ENCODE results near the gene HS6ST2. TPM values are rescaled to one million over a fixed set of nuclear protein-coding genes. Genes with fewer than 3 reads are reported as not detected.
A peak's percentile ranks its signal among the peaks of the same experiment; 100 is the strongest.

HS6ST2 gene
- total RNA-seq, 1 experiment from 2014 or later = 13.4 TPM

DNA sequence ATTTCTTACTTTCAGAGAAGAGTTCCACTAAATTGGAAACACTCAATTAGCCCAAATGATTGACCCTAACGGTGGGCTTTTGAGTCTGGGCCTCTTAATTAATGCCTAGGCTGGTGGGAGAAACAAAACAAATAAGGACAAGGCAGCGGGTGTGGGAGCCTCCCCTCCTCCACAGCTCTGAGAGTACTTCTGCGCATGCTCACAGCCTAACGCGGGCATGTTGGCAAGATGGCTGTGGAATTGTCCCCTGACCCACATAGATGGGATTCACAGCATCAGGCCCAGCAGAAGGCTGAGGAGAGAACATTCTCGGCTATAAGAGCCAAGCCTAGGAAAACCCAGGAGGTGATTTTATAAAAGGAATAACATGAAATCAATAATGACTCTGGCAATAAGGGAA, 230.1 kb downstream of the HS6ST2 start:
- POLR2A ChIA-PET (ENCODE audit: unreplicated experiment) = no interaction called here
- TF ChIP-seq, protein P1, sequence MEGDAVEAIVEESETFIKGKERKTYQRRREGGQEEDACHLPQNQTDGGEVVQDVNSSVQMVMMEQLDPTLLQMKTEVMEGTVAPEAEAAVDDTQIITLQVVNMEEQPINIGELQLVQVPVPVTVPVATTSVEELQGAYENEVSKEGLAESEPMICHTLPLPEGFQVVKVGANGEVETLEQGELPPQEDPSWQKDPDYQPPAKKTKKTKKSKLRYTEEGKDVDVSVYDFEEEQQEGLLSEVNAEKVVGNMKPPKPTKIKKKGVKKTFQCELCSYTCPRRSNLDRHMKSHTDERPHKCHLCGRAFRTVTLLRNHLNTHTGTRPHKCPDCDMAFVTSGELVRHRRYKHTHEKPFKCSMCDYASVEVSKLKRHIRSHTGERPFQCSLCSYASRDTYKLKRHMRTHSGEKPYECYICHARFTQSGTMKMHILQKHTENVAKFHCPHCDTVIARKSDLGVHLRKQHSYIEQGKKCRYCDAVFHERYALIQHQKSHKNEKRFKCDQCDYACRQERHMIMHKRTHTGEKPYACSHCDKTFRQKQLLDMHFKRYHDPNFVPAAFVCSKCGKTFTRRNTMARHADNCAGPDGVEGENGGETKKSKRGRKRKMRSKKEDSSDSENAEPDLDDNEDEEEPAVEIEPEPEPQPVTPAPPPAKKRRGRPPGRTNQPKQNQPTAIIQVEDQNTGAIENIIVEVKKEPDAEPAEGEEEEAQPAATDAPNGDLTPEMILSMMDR (conservative IDR thresholded peaks at IDR 0.05) = no peak
- TF ChIP-seq EZH2 (IDR thresholded peaks at IDR 0.05; ENCODE audit: low read depth) = no peak
- H4K20me1 ChIP-seq (ENCODE audit: insufficient read depth) = no peaks in the 10 kb centered on the region
- no peak overlapping the region for H2AFZ ChIP-seq
- CTCF ChIA-PET = no interaction called here
- H3K4me2 ChIP-seq = no peak overlapping the region
- no peaks in the 10 kb centered on the region for H3F3A ChIP-seq (ENCODE audit: insufficient read depth, low read depth)
- H3K9me2 ChIP-seq (ENCODE audit: insufficient read depth) = no peaks in the 10 kb centered on the region
- BruUV-seq (replicated peaks) = no TSS peak
- no peaks in the 10 kb centered on the region for H3K9me3 ChIP-seq (ENCODE audit: insufficient read depth, low read depth)
- no peaks in the 10 kb centered on the region for H3K4me1 ChIP-seq (replicated peaks; ENCODE audit: insufficient read depth)
- no peaks in the 10 kb centered on the region for H3K27me3 ChIP-seq (ENCODE audit: insufficient read depth, low read depth)
- no peaks in the 10 kb centered on the region for H3K36me3 ChIP-seq (ENCODE audit: low read depth)
- no peak for DNase-seq
- H3K4me3 ChIP-seq = no peak overlapping the region
- H3K79me2 ChIP-seq (ENCODE audit: low read depth) = no peaks in the 10 kb centered on the region
- H3K27ac ChIP-seq = no peak overlapping the region
- intact Hi-C loops (cut with micrococcal nuclease; ENCODE audit: unreplicated experiment) = no loop called here

DNA sequence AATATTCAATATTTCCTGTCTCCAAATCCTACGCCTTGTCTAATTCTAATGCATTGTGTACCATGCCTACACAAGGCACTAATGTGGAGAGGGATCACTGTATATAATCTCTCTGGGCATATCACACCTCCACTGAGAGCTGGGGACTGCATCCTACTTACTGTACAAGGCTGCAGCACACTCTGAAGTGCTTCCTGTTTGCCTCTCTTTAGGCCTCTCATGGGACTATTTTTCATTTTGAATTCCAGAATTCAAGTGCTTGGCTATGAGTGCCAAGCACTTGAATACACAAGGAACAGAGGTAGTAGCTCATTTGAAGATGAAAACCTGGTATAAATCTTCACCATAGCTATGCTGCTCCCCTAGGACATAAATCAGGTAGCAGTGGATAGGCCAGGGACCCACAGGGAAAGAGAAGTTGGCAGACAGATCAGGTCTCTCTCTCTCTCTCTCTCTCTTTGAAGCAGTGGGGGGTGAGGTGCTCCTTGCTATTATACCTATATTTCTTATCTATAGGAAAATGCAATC, 239.9 kb downstream of the HS6ST2 start:
- ChIA-PET CTCF (interaction anchor here (0.7 kb wide), 1 partner anchor 403 kb away, joined by 3 read pairs; no protein-coding TSS in a partner anchor), POLR2A (ENCODE audit: unreplicated experiment) (no interaction called here)
- Histone ChIP-seq H3K9me2 (ENCODE audit: insufficient read depth) (no peaks in the 10 kb centered on the region), H3K27ac (no peak overlapping the region), H4K20me1 (ENCODE audit: insufficient read depth) (no peaks in the 10 kb centered on the region), H3K27me3 (ENCODE audit: insufficient read depth, low read depth) (no peaks in the 10 kb centered on the region), H3K4me2 (no peak overlapping the region), H3K36me3 (ENCODE audit: low read depth) (no peaks in the 10 kb centered on the region), H3F3A (ENCODE audit: insufficient read depth, low read depth) (no peaks in the 10 kb centered on the region), H3K79me2 (ENCODE audit: low read depth) (0 out of 2 replicates have a peak, but pooled peaks cover 5% of the 10 kb centered on the region), H3K9me3 (ENCODE audit: insufficient read depth, low read depth) (no peaks in the 10 kb centered on the region), H3K4me1 (replicated peaks; ENCODE audit: insufficient read depth) (no peaks in the 10 kb centered on the region), H3K4me3 (no peak overlapping the region), H2AFZ (no peak overlapping the region)
- intact Hi-C loops (cut with micrococcal nuclease; ENCODE audit: unreplicated experiment) = no loop called here
- BruUV-seq (replicated peaks) = no TSS peak
- TF ChIP-seq, protein P1 (conservative IDR thresholded peaks at IDR 0.05) = no peak
- TF ChIP-seq EZH2 (IDR thresholded peaks at IDR 0.05; ENCODE audit: low read depth) = no peak
- no peak for DNase-seq

DNA sequence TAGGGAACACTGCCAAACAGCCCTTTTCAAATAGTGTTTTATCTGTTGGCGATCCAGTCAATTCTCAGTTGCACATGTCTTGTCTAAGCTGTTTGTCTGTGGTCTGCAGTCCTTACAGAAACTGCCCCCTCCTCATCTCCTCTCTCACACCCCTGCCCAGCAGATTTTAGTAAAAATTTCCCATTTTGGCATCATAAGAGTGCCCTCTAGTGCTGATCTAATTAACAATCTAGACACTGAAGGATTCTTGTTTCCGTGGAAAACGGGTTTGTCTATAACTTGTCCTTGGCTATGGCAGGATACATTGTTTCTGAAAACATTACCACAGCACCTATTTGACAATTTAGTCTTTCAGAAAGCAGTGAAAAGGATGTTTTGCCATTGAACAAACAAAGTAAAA, 242.4 kb downstream of the HS6ST2 start:
- no peaks in the 10 kb centered on the region for H3K9me3 ChIP-seq (ENCODE audit: insufficient read depth, low read depth)
- intact Hi-C loops (cut with micrococcal nuclease; ENCODE audit: unreplicated experiment) = no loop called here
- H3K4me1 ChIP-seq (replicated peaks; ENCODE audit: insufficient read depth) = no peaks in the 10 kb centered on the region
- H3K27me3 ChIP-seq (ENCODE audit: insufficient read depth, low read depth) = no peaks in the 10 kb centered on the region
- CTCF ChIA-PET = no interaction called here
- no peak overlapping the region for H2AFZ ChIP-seq
- H3K79me2 ChIP-seq (ENCODE audit: low read depth) = 0 out of 2 replicates have a peak, but pooled peaks cover 5% of the 10 kb centered on the region
- TF ChIP-seq EZH2 (IDR thresholded peaks at IDR 0.05; ENCODE audit: low read depth) = no peak
- TF ChIP-seq, protein P1 (conservative IDR thresholded peaks at IDR 0.05) = peak; percentile 40; the same call in 1 of the 2 replicates
- no TSS peak for BruUV-seq (replicated peaks)
- no peaks in the 10 kb centered on the region for H3K36me3 ChIP-seq (ENCODE audit: low read depth)
- H3K27ac ChIP-seq = no peak overlapping the region
- POLR2A ChIA-PET (ENCODE audit: unreplicated experiment) = no interaction called here
- H3K4me2 ChIP-seq = no peak overlapping the region
- DNase-seq = no peak
- no peaks in the 10 kb centered on the region for H4K20me1 ChIP-seq (ENCODE audit: insufficient read depth)
- no peaks in the 10 kb centered on the region for H3K9me2 ChIP-seq (ENCODE audit: insufficient read depth)
- H3K4me3 ChIP-seq = no peak overlapping the region
- H3F3A ChIP-seq (ENCODE audit: insufficient read depth, low read depth) = no peaks in the 10 kb centered on the region

All from PC-9 (cell line).